RWPE2 (cell line): ENCODE measurements around the gene DUOX2.

Experiments
- ATAC-seq: fragments of 200-7000 bp; cut with Tn5 transposase; 3 replicates; pipeline ENCODE4 v1.9.1; 2021; ENCODE audit warnings: low read depth
- DNase-seq: peaks from one replicate; pipeline ENCODE4 v3.0.0-alpha.2; 2020; ENCODE audit warnings: low spot score
- H3K27ac ChIP-seq: fragments of 450-650 bp; 2 replicates; pipeline ENCODE4 v1.5.1; 2017; ENCODE audit warnings: mild to moderate bottlenecking; ENCODE audit not compliant: poor library complexity, severe bottlenecking
- H3K27me3 ChIP-seq: fragments of 250-450 bp; sonication (Bioruptor Pico); 2 replicates; pipeline ENCODE4 v1.5.1; 2021; ENCODE audit warnings: mild to moderate bottlenecking, moderate library complexity; ENCODE audit not compliant: insufficient read depth, poor library complexity, severe bottlenecking
- H3K36me3 ChIP-seq: fragments of 250-450 bp; sonication (Bioruptor Pico); 2 replicates; pipeline ENCODE4 v1.5.1; 2020; ENCODE audit warnings: low read depth, mild to moderate bottlenecking, moderate library complexity
- H3K4me1 ChIP-seq: fragments of 250-450 bp; sonication (Bioruptor Pico); 2 replicates; pipeline ENCODE4 v1.5.1; 2021; ENCODE audit warnings: mild to moderate bottlenecking, moderate library complexity; ENCODE audit not compliant: insufficient read depth, poor library complexity, severe bottlenecking
- H3K4me3 ChIP-seq: fragments of 250-450 bp; sonication (Bioruptor Pico); 2 replicates; pipeline ENCODE4 v1.5.1; 2021; ENCODE audit warnings: mild to moderate bottlenecking, moderate library complexity; ENCODE audit not compliant: severe bottlenecking
- H3K9me3 ChIP-seq: fragments of 250-450 bp; sonication (Bioruptor Pico); 2 replicates; pipeline ENCODE4 v1.5.1; 2021; ENCODE audit warnings: mild to moderate bottlenecking, moderate library complexity; ENCODE audit not compliant: severe bottlenecking
- TF ChIP-seq, protein P1 (sequence below): fragments of 450-650 bp; IDR thresholded peaks from one replicate; pipeline ENCODE4 v1.5.1; 2017; ENCODE audit warnings: mild to moderate bottlenecking, moderate library complexity; ENCODE audit not compliant: poor library complexity, severe bottlenecking

Gene DUOX2

DNA sequence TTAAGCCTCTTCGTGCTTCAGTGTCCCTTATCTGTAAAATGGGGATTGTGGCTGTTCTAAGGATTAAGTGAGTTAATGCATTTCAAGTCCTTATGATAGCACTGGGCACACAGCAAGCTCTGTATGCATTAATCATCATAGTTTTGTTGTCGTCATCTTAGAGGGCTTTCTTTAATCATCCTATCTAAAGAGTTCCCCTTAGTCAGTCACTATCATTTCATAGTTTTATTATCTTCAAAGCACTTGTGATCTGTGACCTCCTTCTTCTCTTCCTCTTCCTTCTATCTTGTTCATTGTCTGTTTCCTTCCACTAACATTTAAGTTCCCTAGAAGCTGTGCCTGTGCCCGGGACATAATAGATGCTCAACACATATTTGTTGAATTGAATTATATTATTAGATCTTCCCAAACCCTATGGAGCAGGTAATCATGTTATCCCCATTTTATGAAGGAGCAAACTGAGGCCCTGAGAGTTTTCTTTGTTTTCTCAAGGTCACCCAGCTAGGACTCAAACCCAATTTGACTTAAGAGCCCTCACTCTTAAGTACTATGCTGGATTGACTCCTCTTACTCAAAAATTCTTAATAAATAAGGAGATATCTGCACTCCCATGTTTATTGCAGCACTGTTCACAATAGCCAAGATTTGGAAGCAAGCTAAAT lies 24.1 kb downstream of the DUOX2 start:
- DNase-seq (no peak), ATAC-seq (no peak)
- TF ChIP-seq, protein P1, sequence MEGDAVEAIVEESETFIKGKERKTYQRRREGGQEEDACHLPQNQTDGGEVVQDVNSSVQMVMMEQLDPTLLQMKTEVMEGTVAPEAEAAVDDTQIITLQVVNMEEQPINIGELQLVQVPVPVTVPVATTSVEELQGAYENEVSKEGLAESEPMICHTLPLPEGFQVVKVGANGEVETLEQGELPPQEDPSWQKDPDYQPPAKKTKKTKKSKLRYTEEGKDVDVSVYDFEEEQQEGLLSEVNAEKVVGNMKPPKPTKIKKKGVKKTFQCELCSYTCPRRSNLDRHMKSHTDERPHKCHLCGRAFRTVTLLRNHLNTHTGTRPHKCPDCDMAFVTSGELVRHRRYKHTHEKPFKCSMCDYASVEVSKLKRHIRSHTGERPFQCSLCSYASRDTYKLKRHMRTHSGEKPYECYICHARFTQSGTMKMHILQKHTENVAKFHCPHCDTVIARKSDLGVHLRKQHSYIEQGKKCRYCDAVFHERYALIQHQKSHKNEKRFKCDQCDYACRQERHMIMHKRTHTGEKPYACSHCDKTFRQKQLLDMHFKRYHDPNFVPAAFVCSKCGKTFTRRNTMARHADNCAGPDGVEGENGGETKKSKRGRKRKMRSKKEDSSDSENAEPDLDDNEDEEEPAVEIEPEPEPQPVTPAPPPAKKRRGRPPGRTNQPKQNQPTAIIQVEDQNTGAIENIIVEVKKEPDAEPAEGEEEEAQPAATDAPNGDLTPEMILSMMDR, result no peak
- Histone ChIP-seq H3K36me3 (no peaks in the 10 kb centered on the region), H3K9me3 (no peaks in the 10 kb centered on the region), H3K4me1 (no peaks in the 10 kb centered on the region), H3K27me3 (peaks cover 14% of the 10 kb centered on the region), H3K27ac (no peak overlapping the region), H3K4me3 (no peak overlapping the region)

GRCh38 chr15:45088801-45089711 lies 24.9 kb downstream of the DUOX2 start:
- TF ChIP-seq, protein P1, result no peak

DNA sequence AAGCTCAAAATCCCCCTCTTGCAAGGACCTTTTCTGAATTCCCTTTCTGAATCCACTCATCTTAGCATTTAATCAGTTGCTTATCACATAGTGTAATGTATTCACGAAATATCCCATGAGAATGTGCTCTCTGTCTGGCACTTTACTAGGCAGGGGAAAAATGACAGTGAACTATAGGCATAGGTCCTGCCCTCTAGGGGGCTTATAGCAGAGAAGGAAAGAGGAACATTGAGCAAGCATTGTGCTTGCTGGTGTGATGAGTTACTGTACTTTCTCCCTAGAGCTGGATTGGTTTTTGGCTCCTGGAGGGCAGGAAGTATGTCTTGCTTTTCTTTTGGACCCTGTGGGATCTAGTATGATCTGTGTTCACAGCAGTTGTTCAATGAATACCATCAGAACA lies 26.5 kb downstream of the DUOX2 start:
- Histone ChIP-seq H3K4me3 (no peak overlapping the region), H3K27me3 (peaks cover 14% of the 10 kb centered on the region), H3K36me3 (no peaks in the 10 kb centered on the region), H3K27ac (no peak overlapping the region), H3K4me1 (no peaks in the 10 kb centered on the region), H3K9me3 (no peaks in the 10 kb centered on the region)
- TF ChIP-seq, protein P1, result peak; percentile 9
- DNase-seq (peak; percentile 2), ATAC-seq (peak; percentile 35; the same call in 1 of the 3 replicates)

More at GRCh38 chr15:45088801-45089711, 24.9 kb downstream of the DUOX2 start:
- no peak for ATAC-seq
- H3K36me3 ChIP-seq, result no peaks in the 10 kb centered on the region
- peaks cover 14% of the 10 kb centered on the region for H3K27me3 ChIP-seq
- H3K9me3 ChIP-seq, result no peaks in the 10 kb centered on the region
- H3K27ac ChIP-seq, result no peak overlapping the region
- no peak for DNase-seq
- no peak overlapping the region for H3K4me3 ChIP-seq
- no peaks in the 10 kb centered on the region for H3K4me1 ChIP-seq

DNA sequence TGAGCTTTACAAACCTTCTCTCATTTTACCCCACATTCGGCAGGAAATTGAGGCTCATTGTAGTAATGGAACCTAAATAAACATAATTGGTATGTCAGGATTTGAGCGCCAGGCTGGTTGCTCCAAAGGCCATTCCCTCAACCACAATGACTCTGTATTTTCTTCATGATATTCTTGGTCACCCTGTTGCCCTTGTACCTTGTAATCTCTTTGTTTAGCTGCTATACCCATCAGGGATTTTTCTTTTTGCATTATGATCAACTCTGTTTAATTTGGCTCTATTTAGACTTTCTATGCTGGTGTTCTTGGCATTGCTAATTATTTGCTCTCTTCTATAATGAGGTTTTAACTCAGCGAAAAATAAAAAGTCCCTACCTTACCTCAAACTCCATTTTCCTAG lies 29.8 kb downstream of the DUOX2 start:
- H3K4me3 ChIP-seq, result no peak overlapping the region
- ATAC-seq (no peak), DNase-seq (no peak)
- TF ChIP-seq, protein P1, result no peak
- no peaks in the 10 kb centered on the region for H3K36me3 ChIP-seq
- H3K4me1 ChIP-seq, result no peaks in the 10 kb centered on the region
- no peak overlapping the region for H3K27ac ChIP-seq
- H3K9me3 ChIP-seq, result no peaks in the 10 kb centered on the region
- H3K27me3 ChIP-seq, result peaks cover 7% of the 10 kb centered on the region
